Measurements from ENCODE around the gene FNBP1L. TPM values are rescaled to one million over a fixed set of nuclear protein-coding genes. Genes with fewer than 3 reads are reported as not detected.

Gene FNBP1L
- total RNA-seq, 1 experiment from 2014 or later: 119 TPM

GRCh38 chr1:93591676-93592550 lies 144.0 kb downstream of the FNBP1L start:
- H4K91ac ChIP-seq (ENCODE audit: insufficient read length, low read depth, low read length): no peak overlapping the region
- H2BK15ac ChIP-seq (ENCODE audit: low read depth, low read length): no peak overlapping the region
- H3K79me2 ChIP-seq (ENCODE audit: insufficient read depth, low read length): no peaks in the 10 kb centered on the region
- H3K23me2 ChIP-seq (ENCODE audit: insufficient read length, low read depth, low read length, poor library complexity, severe bottlenecking): no peaks in the 10 kb centered on the region
- no peak overlapping the region for H3K9ac ChIP-seq (ENCODE audit: extremely low read depth, insufficient read length, low read length)
- TF ChIP-seq, protein P1, sequence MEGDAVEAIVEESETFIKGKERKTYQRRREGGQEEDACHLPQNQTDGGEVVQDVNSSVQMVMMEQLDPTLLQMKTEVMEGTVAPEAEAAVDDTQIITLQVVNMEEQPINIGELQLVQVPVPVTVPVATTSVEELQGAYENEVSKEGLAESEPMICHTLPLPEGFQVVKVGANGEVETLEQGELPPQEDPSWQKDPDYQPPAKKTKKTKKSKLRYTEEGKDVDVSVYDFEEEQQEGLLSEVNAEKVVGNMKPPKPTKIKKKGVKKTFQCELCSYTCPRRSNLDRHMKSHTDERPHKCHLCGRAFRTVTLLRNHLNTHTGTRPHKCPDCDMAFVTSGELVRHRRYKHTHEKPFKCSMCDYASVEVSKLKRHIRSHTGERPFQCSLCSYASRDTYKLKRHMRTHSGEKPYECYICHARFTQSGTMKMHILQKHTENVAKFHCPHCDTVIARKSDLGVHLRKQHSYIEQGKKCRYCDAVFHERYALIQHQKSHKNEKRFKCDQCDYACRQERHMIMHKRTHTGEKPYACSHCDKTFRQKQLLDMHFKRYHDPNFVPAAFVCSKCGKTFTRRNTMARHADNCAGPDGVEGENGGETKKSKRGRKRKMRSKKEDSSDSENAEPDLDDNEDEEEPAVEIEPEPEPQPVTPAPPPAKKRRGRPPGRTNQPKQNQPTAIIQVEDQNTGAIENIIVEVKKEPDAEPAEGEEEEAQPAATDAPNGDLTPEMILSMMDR (conservative IDR thresholded peaks at IDR 0.05): no peak
- H3K14ac ChIP-seq (ENCODE audit: insufficient read depth, low read length): no peak overlapping the region; the same call in 1 of the 2 replicates
- peaks cover 34 to 43% of the 10 kb centered on the region in 2 experiments for H3K4me1 Mint-ChIP-seq
- no peak overlapping the region for H2BK12ac ChIP-seq (ENCODE audit: insufficient read length, low read depth, low read length)
- H3K79me1 ChIP-seq (ENCODE audit: insufficient read depth, low read depth, low read length, poor library complexity, severe bottlenecking): no peaks in the 10 kb centered on the region
- peaks cover 8 to 21% (median 16%) of the 10 kb centered on the region in 3 experiments for H3K36me3 Mint-ChIP-seq (ENCODE audit: insufficient read depth in 1 of 3, low read depth in 3 of 3)
- H3K23ac ChIP-seq (ENCODE audit: insufficient read length, low read depth, low read length): no peak overlapping the region
- no peak overlapping the region for H2AFZ ChIP-seq (ENCODE audit: low read length)
- H3K27ac ChIP-seq (ENCODE audit: insufficient read length, low read depth, low read length): no peak overlapping the region
- WGBS (ENCODE audit: extremely low coverage, insufficient read length, low lambda C conversion rate): no CpG with 5 or more reads among the region's 17 CpGs
- no peak for DNase-seq
- H3T11ph ChIP-seq (ENCODE audit: low read length): no peak overlapping the region
- no peak overlapping the region for H2BK5ac ChIP-seq (ENCODE audit: insufficient read length, low read length)
- H3K9me3 ChIP-seq (ENCODE audit: control insufficient read depth, low read depth, low read length): no peaks in the 10 kb centered on the region
- H2BK20ac ChIP-seq (ENCODE audit: low read depth, low read length, poor library complexity, severe bottlenecking): no peak overlapping the region
- no peak overlapping the region for H3K4ac ChIP-seq (ENCODE audit: low read depth, low read length)
- H3K27me3 Mint-ChIP-seq (ENCODE audit: low read depth): no peaks in the 10 kb centered on the region
- no peak overlapping the region for H3K56ac ChIP-seq (ENCODE audit: insufficient read length, low read depth, low read length)
- H2BK120ac ChIP-seq (ENCODE audit: low read depth, low read length, poor library complexity, severe bottlenecking): no peak overlapping the region
- H4K20me1 ChIP-seq (ENCODE audit: control insufficient read depth, insufficient read depth, insufficient read length): no peaks in the 10 kb centered on the region
- peaks cover 14% of the 10 kb centered on the region for H3K4me1 ChIP-seq (ENCODE audit: insufficient read depth, low read length)
- H4K5ac ChIP-seq (ENCODE audit: insufficient read length, low read depth, low read length): no peak overlapping the region
- no peak overlapping the region for H2AK5ac ChIP-seq (ENCODE audit: insufficient read length, low read length)
- no peak overlapping the region for H3K4me2 ChIP-seq (ENCODE audit: insufficient read depth, insufficient read length, low read length)
- peak overlapping the region in 2 of 3 experiments; percentile 73 to 78; a peak in 2 of 7 replicates for H3K27ac Mint-ChIP-seq
- H4K8ac ChIP-seq (replicated peaks; ENCODE audit: insufficient read length, low read depth, low read length): no peak overlapping the region
- no peak overlapping the region for H3K4me3 Mint-ChIP-seq
- H3K9me3 Mint-ChIP-seq: no peaks in the 10 kb centered on the region
- no peaks in the 10 kb centered on the region for H3K27me3 ChIP-seq (ENCODE audit: insufficient read depth, low read length)
- H3K18ac ChIP-seq (ENCODE audit: insufficient read length, low read depth, low read length): no peak overlapping the region
